H1 (cell line): ENCODE data around the gene RFX2. TPM values are rescaled to one million over a fixed set of nuclear protein-coding genes. Genes with fewer than 3 reads are reported as not detected.

Experiments
- CTCF ChIA-PET: fragments of 300-600 bp; sonication (Branson Sonifier 250); formaldehyde crosslinking; loops from one replicate; lab custom pipeline; 2021; ENCODE audit not compliant: partially characterized antibody; lab: Charles Lee
- POLR2A ChIA-PET: fragments of 300-600 bp; sonication (Branson Sonifier 250); formaldehyde crosslinking; loops from one replicate; lab custom pipeline; 2021; ENCODE audit warnings: inconsistent platforms; ENCODE audit not compliant: partially characterized antibody; lab: Charles Lee
- DNase-seq, 2 experiments: peaks; one replicate each; pipeline versions ENCODE4 v3.0.0 to v3.0.0-alpha.2; 2010 to 2022; ENCODE audit warnings: low spot score in 2 of 2, low read depth in 1 of 2, mixed read lengths in 1 of 2
- FAIRE-seq: peaks from 2 replicates; lab custom pipeline; 2011; peaks lifted over from hg19 to GRCh38; lab: Jason Lieb, UNC
- H2AFZ ChIP-seq: 2 replicates; pipeline ENCODE4 v1.8.1; 2012; ENCODE audit warnings: low read length, inconsistent platforms
- H2AK5ac ChIP-seq: 2 replicates; pipeline ENCODE4 v1.6.1; 2013; ENCODE audit warnings: low read depth, low read length
- H2BK120ac ChIP-seq: replicated peaks from 2 replicates; pipeline ENCODE3; 2013; ENCODE audit warnings: low read depth, low read length, inconsistent platforms
- H2BK12ac ChIP-seq: 2 replicates; pipeline ENCODE4 v1.6.1; 2013; ENCODE audit warnings: low read depth, low read length
- H2BK15ac ChIP-seq: 2 replicates; pipeline ENCODE4 v1.6.1; 2013; ENCODE audit warnings: low read length
- H2BK20ac ChIP-seq: 2 replicates; pipeline ENCODE4 v1.6.1; 2013; ENCODE audit warnings: low read length
- H2BK5ac ChIP-seq: 2 replicates; pipeline ENCODE4 v1.6.1; 2013; ENCODE audit warnings: low read depth, low read length
- H3K14ac ChIP-seq: 2 replicates; pipeline ENCODE4 v1.6.1; 2013; ENCODE audit warnings: inconsistent platforms; ENCODE audit not compliant: insufficient read length
- H3K18ac ChIP-seq: 2 replicates; pipeline ENCODE4 v1.6.1; 2013; ENCODE audit warnings: low read length; ENCODE audit errors: extremely low read depth
- H3K23ac ChIP-seq: 2 replicates; pipeline ENCODE4 v1.6.1; 2013; ENCODE audit warnings: inconsistent platforms; ENCODE audit not compliant: insufficient read length
- H3K23me2 ChIP-seq: 2 replicates; pipeline ENCODE4 v1.6.1; 2013; ENCODE audit warnings: low read depth, low read length
- H3K27ac ChIP-seq: 2 replicates; pipeline ENCODE4 v1.6.1; 2011; ENCODE audit warnings: low read depth, low read length, inconsistent platforms
- H3K27me3 ChIP-seq, 4 experiments: replicated peaks in 1 of 4; 1 replicate in 1 of 4; 2 replicates in 3 of 4; pipeline versions ENCODE4 v1.6.1 to v1.8.1; 2011 to 2013; ENCODE audit warnings: low read length in 3 of 4, mild to moderate bottlenecking in 3 of 4, inconsistent platforms in 2 of 4, mixed read lengths in 2 of 4, moderate library complexity in 1 of 4; ENCODE audit not compliant: control insufficient read depth in 3 of 4, insufficient read depth in 3 of 4; ENCODE audit errors: extremely low read depth in 1 of 4
- H3K36me3 ChIP-seq, 4 experiments: 2 replicates each; pipeline versions ENCODE4 v1.6.1 to v1.8.1; 2011 to 2013; ENCODE audit warnings: mild to moderate bottlenecking in 4 of 4, low read length in 3 of 4, moderate library complexity in 2 of 4, control low read depth in 1 of 4, inconsistent platforms in 1 of 4; ENCODE audit not compliant: insufficient read depth in 4 of 4, control insufficient read depth in 2 of 4
- H3K4ac ChIP-seq: replicated peaks from 2 replicates; pipeline ENCODE3; 2013; ENCODE audit warnings: low read length, low read depth, mixed read lengths, inconsistent platforms; ENCODE audit not compliant: insufficient read length
- H3K4me1 ChIP-seq, 4 experiments: replicated peaks in 1 of 4; 1 replicate in 1 of 4; 2 replicates in 3 of 4; pipeline versions ENCODE4 v1.6.1 to v1.8.1; 2011 to 2013; ENCODE audit warnings: low read length in 3 of 4, inconsistent platforms in 2 of 4, mixed read lengths in 1 of 4; ENCODE audit not compliant: insufficient read depth in 4 of 4, control insufficient read depth in 3 of 4
- H3K4me2 ChIP-seq, 2 experiments: 2 replicates each; pipeline versions ENCODE4 v1.6.1 to v1.8.1; 2011 to 2013; ENCODE audit warnings: low read depth in 2 of 2, low read length in 2 of 2, control low read depth in 1 of 2, inconsistent platforms in 1 of 2, mild to moderate bottlenecking in 1 of 2; ENCODE audit not compliant: insufficient read depth in 1 of 2
- H3K4me3 ChIP-seq, 4 experiments: fragments of 200-600, 300-600 bp in 1 of 4; sonication (generic), shearing (Covaris generic), sonication (Bioruptor Twin) in 1 of 4; 2 replicates each; pipeline versions ENCODE4 v1.5.1 to v1.8.1; 2011 to 2016; ENCODE audit warnings: low read length in 4 of 4, low read depth in 3 of 4, control low read depth in 2 of 4, inconsistent platforms in 2 of 4, mild to moderate bottlenecking in 2 of 4, mixed read lengths in 1 of 4, moderate library complexity in 1 of 4; ENCODE audit not compliant: insufficient read depth in 2 of 4; ENCODE audit errors: extremely low read depth in 1 of 4
- H3K56ac ChIP-seq: replicated peaks from 2 replicates; pipeline ENCODE3; 2013; ENCODE audit warnings: low read depth, mild to moderate bottlenecking, mixed read lengths, low read length, inconsistent platforms; ENCODE audit not compliant: insufficient read length
- H3K79me1 ChIP-seq: 2 replicates; pipeline ENCODE4 v1.6.1; 2013; ENCODE audit warnings: low read depth, low read length, control low read depth
- H3K79me2 ChIP-seq, 2 experiments: 2 replicates each; pipeline versions ENCODE4 v1.6.1 to v1.8.1; 2012 to 2013; ENCODE audit warnings: low read length in 2 of 2, mild to moderate bottlenecking in 2 of 2, inconsistent platforms in 1 of 2; ENCODE audit not compliant: insufficient read depth in 2 of 2, control insufficient read depth in 1 of 2
- H3K9ac ChIP-seq, 4 experiments: replicated peaks in 1 of 4; 1 replicate in 1 of 4; 2 replicates in 3 of 4; pipeline versions ENCODE4 v1.6.1 to v1.8.1; 2011 to 2013; ENCODE audit warnings: low read depth in 3 of 4, low read length in 3 of 4, control low read depth in 2 of 4, mild to moderate bottlenecking in 2 of 4, moderate library complexity in 2 of 4, inconsistent platforms in 1 of 4; ENCODE audit errors: extremely low read depth in 1 of 4
- H3K9me3 ChIP-seq, 2 experiments: 2 replicates each; pipeline versions ENCODE4 v1.6.1 to v1.8.1; 2012 to 2013; ENCODE audit warnings: mild to moderate bottlenecking in 2 of 2, moderate library complexity in 2 of 2, control low read depth in 1 of 2, inconsistent platforms in 1 of 2, low read depth in 1 of 2, low read length in 1 of 2, mixed read lengths in 1 of 2; ENCODE audit not compliant: insufficient read depth in 2 of 2
- H4K20me1 ChIP-seq, 2 experiments: replicated peaks in 1 of 2; 2 replicates each; pipeline versions ENCODE3 to v1.8.1; 2011 to 2013; ENCODE audit warnings: inconsistent platforms in 2 of 2, low read length in 2 of 2, mild to moderate bottlenecking in 1 of 2; ENCODE audit not compliant: insufficient read depth in 2 of 2, control insufficient read depth in 1 of 2
- H4K5ac ChIP-seq: 2 replicates; pipeline ENCODE4 v1.6.1; 2013; ENCODE audit warnings: low read length, low read depth, mixed read lengths, inconsistent platforms; ENCODE audit not compliant: insufficient read length
- H4K8ac ChIP-seq: 2 replicates; pipeline ENCODE4 v1.8.0; 2013; ENCODE audit warnings: mild to moderate bottlenecking, moderate library complexity, low read length, inconsistent platforms; ENCODE audit not compliant: insufficient read depth; ENCODE audit errors: extremely low read depth
- H4K91ac ChIP-seq: replicated peaks from 2 replicates; pipeline ENCODE3; 2013; ENCODE audit warnings: low read length, mixed read lengths, inconsistent platforms; ENCODE audit not compliant: insufficient read length
- MAX ChIP-seq: IDR thresholded peaks from 2 replicates; pipeline ENCODE4 v1.6.1; 2012; ENCODE audit warnings: inconsistent platforms
- NRF1 ChIP-seq: IDR thresholded peaks from 2 replicates; pipeline ENCODE4 v1.6.1; 2011; ENCODE audit warnings: mild to moderate bottlenecking, low read depth, low read length, improper control_type of control experiment
- RFX5 ChIP-seq: IDR thresholded peaks from 2 replicates; pipeline ENCODE4 v1.6.1; 2011; ENCODE audit warnings: low read depth, low read length, improper control_type of control experiment, borderline replicate concordance
- SP1 ChIP-seq: IDR thresholded peaks from 2 replicates; pipeline ENCODE4 v1.6.1; 2011; ENCODE audit warnings: low read depth, low read length
- WGBS, 2 experiments: shearing (Covaris generic) in 1 of 2; methylation state at CpG; one replicate each; pipeline versions ENCODE4 v1.1.6 to v1.1.7; 2013 to 2015; ENCODE audit warnings: low lambda C conversion rate in 2 of 2, mixed read lengths in 2 of 2, inconsistent platforms in 1 of 2, low coverage in 1 of 2, missing lambda C conversion rate in 1 of 2; ENCODE audit not compliant: insufficient replicate concordance in 2 of 2, insufficient coverage in 1 of 2, insufficient read length in 1 of 2; ENCODE audit errors: extremely low coverage in 1 of 2, missing lambda C conversion rate in 1 of 2; 5-methylcytosine and 5-hydroxymethylcytosine counted together
- polyA plus RNA-seq, 7 experiments: library from polyadenylated mRNA; depleted of rRNA in 3 of 7; stranded (reverse) in 5 of 7; unstranded in 2 of 7; fragments of >200 nt in 5 of 7; fragments of 200-250 nt in 2 of 7; gene quantifications; 1 replicate in 5 of 7; 2 replicates in 1 of 7; 4 replicates in 1 of 7; pipeline versions ENCODE4 v1.2.1 to v1.2.3, GENCODE V29; 2011 to 2013; ENCODE audit warnings: missing spikeins in 2 of 7, mixed read lengths in 2 of 7
- total RNA-seq: library from RNA; stranded (reverse); fragmentation: NEBNext Ultra II Directional; extraction: Animal tissue kit (Norgen Biotek cat#: 25700); gene quantifications from 2 replicates; pipeline ENCODE4 v1.2.1, GENCODE V29; 2021

The RFX2 gene
- total and polyA plus RNA-seq, 2 of the 8 experiments (the other 6 are each of a cell fraction or from before 2014, with no cell fraction given): 4.8 to 5.3 TPM

DNA sequence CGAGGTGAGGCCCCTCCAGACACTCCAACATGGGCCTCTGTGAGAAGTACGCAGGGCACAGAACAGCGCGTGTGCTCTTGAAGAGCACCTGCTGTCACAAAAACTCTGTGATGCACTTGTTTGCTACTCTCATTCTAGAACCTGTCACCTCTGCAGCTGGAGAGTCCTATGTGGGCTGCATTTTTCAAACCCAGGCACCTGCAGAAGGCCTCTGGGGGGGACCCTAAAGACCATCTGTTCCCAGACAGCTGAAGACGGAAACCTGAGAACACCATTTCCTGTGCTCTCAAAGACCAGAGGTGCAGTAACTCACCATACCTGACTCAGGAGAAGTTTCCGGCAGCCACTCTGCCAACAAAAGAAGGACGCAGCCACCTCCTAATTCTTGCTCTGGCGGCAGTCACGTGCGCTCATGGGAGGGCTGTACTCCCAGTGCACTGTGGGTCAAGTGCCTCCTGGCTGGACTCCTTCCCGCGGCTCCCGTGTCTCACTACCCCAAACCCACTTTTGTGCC is 160.5 kb downstream of the RFX2 start:
- TF ChIP-seq RFX5 (no peak), NRF1 (no peak), MAX (no peak), SP1 (no peak)
- TF ChIP-seq, all 59 proteins: peak for 0

More for the DNA sequence above, 160.5 kb downstream of the RFX2 start:
- ChIA-PET CTCF (interaction anchor here (0.6 to 6.0 kb wide), 8 partner anchors 15 to 1748 kb away, joined by 3 to 48 read pairs (median 4); no protein-coding TSS in a partner anchor), POLR2A (interaction anchor here (0.9 kb wide), 1 partner anchor 22 kb away, joined by 3 read pairs; no protein-coding TSS in a partner anchor)
- Histone ChIP-seq H2BK15ac (0 out of 2 replicates have a peak overlapping the region, but pooled peaks have one; percentile 53), H2BK12ac (no peak overlapping the region), H2AFZ (no peak overlapping the region), H3K4ac (no peak overlapping the region), H3K23me2 (no peaks in the 10 kb centered on the region), H4K91ac (no peak overlapping the region), H2BK120ac (no peak overlapping the region), H3K23ac (no peak overlapping the region), H2BK20ac (peak overlapping the region; percentile 26; the same call in 1 of the 2 replicates), H3K79me1 (peaks cover 30% of the 10 kb centered on the region), H3K9ac (no peak overlapping the region; a peak in 1 of 7 replicates), H2BK5ac (0 out of 2 replicates have a peak overlapping the region, but pooled peaks have one; percentile 18), H3K9me3 (no peaks in the 10 kb centered on the region), H3K14ac (no peak overlapping the region), H3K36me3 (peaks cover 0 to 3% (median 0%) of the 10 kb centered on the region in 4 experiments; a peak in 1 of 8 replicates), H3K4me2 (no peak overlapping the region; a peak in 1 of 4 replicates), H3K18ac (peak overlapping the region; percentile 65; the same call in 1 of the 2 replicates), H3K27ac (no peak overlapping the region), H4K8ac (no peak overlapping the region; the same call in 1 of the 2 replicates), H3K56ac (no peak overlapping the region), H4K20me1 (peaks cover 38 to 46% of the 10 kb centered on the region in 2 experiments), H2AK5ac (no peak overlapping the region; the same call in 1 of the 2 replicates), H3K4me3 (no peak overlapping the region), H4K5ac (no peak overlapping the region), H3K27me3 (no peaks in the 10 kb centered on the region), H3K79me2 (peaks cover 0 to 89% of the 10 kb centered on the region in 2 experiments; a peak in 3 of 4 replicates), H3K4me1 (peaks cover 31 to 54% (median 38%) of the 10 kb centered on the region in 4 experiments)
- FAIRE-seq: no peak
- DNase-seq: no peak
- 90% methylated on average over 12 of the region's 13 CpGs; no CpG with 5 or more reads in 1 of the 2 experiments for WGBS, 2 experiments
